H54 (cell line): Measurements from ENCODE around the gene PPIP5K2.

Experiments used
- DNase-seq: peaks from one replicate; pipeline ENCODE4 v3.0.0; 2011; ENCODE audit warnings: low spot score, mixed read lengths; ENCODE audit not compliant: insufficient read length
- FAIRE-seq: peaks from 3 replicates; lab custom pipeline; 2011; peaks lifted over from hg19 to GRCh38; lab: Jason Lieb, UNC
- POLR2A ChIP-seq: IDR thresholded peaks from 2 replicates; pipeline ENCODE4 v1.6.1; 2011; ENCODE audit warnings: low read depth, mild to moderate bottlenecking, low read length

PPIP5K2 gene

DNA sequence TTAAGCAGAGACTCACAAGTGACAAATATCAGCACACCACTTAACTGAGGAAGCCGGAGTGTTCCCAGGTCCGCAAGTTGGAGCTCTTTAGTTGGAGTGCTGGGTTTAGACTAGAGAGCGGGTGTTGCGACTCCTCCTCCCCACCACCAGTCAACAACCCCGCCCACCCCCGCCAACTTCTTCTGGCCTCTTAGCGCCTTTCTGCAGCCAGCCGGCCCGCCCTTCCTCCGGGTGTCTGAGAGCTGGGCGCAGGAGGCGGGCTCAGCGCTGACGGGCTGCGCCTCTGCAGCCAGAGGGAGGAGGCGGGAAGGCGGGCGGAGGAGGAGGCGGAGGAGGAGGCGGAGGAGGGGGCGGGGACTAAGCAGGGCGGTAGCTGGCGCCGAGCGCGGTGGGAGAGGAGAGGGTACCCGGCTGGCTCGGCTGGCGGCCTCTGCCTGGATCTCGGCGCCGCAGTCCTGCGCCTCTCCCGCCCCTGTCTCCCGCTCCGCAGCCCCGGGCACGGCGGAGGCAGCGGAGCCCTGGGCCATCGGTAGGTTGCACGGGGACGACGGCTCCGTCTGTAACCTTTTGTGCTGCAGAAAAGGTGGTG, 138.4 kb downstream of the PPIP5K2 start, which contains the start of gene MACIR:
TSS of gene MACIR (plus strand) at position 396 of the 589 bp plus-strand sequence. CDS start 17,157 bp downstream, outside the sequence.
- FAIRE-seq, result peak; percentile 78
- peak; percentile 83 for DNase-seq
- peak; percentile 94 for TF ChIP-seq POLR2A

DNA sequence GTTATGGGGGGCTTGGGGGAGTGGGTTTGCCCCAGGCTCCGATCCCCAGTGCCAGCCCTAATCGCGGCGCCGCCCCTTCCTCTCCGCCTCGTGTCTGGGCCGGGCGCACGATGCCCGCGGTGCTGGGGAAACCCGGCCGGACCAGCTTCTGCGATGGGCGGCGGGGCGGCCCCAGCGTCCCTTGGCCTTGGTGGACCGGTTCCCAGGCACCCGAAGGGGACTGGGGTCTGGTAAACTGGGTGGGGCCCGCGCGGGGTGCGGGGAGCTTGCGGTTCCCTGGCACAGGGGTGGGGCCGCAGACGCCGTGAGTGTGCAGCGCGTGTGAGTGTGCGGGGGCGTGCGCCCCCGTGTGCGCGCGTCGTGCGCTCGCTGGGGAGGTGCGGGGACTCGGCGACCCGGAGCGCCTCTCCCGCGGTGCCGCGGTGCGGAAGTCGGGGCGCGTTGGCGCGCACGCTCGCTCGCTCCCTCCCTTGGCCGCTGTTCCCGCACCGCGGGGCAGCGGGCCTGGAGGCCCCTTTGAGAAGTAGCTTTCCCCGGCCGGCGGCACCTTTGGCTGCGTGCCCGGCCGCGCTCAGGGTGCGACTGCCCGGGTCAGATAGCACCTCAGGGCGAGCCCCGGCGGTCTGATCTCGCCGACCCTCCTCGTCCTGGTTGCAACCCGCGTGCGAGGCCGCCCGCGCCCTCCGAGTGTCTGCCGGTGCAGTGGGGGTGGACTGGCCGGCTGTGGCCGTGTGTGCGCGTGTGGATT, 139.0 kb downstream of the PPIP5K2 start:
- FAIRE-seq (no peak), DNase-seq (peak; percentile 25)
- 0 out of 2 replicates have a peak, but pooled peaks have one; percentile 21 for TF ChIP-seq POLR2A

DNA sequence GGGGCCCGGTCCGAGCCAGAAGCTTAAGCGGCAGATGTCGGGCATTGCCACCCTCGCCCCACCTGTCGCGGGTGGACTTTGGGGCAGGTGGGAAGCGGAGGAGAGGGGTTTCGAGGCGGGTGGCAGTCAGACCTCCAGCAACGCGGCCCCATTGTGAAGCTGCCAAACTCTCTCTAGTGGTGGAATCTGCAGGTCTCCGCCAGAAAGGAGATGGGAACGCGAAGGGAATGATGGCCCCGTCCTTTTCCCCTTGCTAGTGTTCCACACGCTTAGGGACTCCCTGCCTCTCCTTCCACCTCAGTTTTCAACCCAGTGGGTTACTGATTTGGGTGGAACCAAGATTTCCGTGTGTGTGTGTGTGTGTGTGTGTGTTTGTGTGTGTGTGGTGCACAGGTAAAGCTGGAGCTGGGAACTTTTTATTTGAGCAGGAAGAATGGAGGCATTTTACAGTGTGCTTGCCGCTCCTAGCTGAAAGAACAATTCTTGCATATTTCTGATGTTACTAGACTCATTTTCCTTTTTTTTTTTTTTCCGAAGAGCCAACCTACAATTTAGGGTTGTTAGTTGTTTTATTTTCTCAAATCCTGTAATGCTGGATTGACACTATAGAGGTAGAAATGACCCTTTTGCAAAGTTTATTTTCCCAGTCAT, 139.7 kb downstream of the PPIP5K2 start:
- FAIRE-seq, result peak; percentile 64

DNA sequence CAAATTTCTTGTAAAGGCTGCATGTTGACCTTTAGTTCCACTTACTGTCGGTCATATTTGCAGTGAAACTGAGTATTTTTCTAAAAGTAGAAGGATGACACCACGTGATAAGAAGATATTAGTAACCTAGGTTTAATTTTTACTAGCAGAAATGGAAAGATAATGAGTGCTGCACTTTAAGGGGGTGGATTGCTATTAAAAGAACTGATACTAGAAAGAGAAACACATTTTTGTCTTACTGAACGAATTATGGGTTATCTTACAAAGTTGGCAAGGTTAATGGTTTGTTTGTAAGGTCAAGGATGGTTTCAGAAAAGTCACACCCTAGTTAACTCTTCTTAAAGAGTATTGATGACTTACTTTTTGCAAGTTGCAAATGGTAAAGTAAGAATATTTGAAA, 140.8 kb downstream of the PPIP5K2 start:
- DNase-seq (no peak), FAIRE-seq (no peak)
- TF ChIP-seq POLR2A, result no peak

More for the DNA sequence above, 139.7 kb downstream of the PPIP5K2 start:
- peak; percentile 12 for DNase-seq
- no peak for TF ChIP-seq POLR2A
